SJCRH30 (cell line): Measurements from ENCODE around the gene HK3. TPM values are rescaled to one million over a fixed set of nuclear protein-coding genes. Genes with fewer than 3 reads are reported as not detected.

Source experiments
- DNase-seq, 2 experiments: peaks; one replicate each; pipeline ENCODE4 v3.0.0-alpha.2; 2015 to 2020
- H3K27ac ChIP-seq: fragments of 250-450 bp; sonication (Bioruptor Pico); 2 replicates; pipeline ENCODE4 v1.5.1; 2020; ENCODE audit warnings: mild to moderate bottlenecking, moderate library complexity
- H3K27me3 ChIP-seq: fragments of 250-450 bp; sonication (Bioruptor Pico); 2 replicates; pipeline ENCODE4 v1.5.1; 2020; ENCODE audit warnings: mild to moderate bottlenecking, moderate library complexity
- H3K36me3 ChIP-seq: fragments of 250-450 bp; sonication (Bioruptor Pico); 2 replicates; pipeline ENCODE4 v1.5.1; 2020; ENCODE audit warnings: mild to moderate bottlenecking, moderate library complexity
- H3K4me1 ChIP-seq: fragments of 250-450 bp; sonication (Bioruptor Pico); 2 replicates; pipeline ENCODE4 v1.5.1; 2020; ENCODE audit warnings: mild to moderate bottlenecking, moderate library complexity
- H3K4me3 ChIP-seq: fragments of 250-450 bp; sonication (Bioruptor Pico); 2 replicates; pipeline ENCODE4 v1.5.1; 2020; ENCODE audit warnings: mild to moderate bottlenecking, moderate library complexity
- H3K9me3 ChIP-seq: fragments of 250-450 bp; sonication (Bioruptor Pico); replicated peaks from 2 replicates; pipeline ENCODE4 v1.5.1; 2020; ENCODE audit warnings: mild to moderate bottlenecking, moderate library complexity
- total RNA-seq: library from RNA; depleted of rRNA; stranded (reverse); fragments of >200 nt; shearing (Covaris generic); gene quantifications from 2 replicates; pipeline ENCODE4 v1.2.3, GENCODE V29; 2014; rRNA removed

HK3 gene, protein sequence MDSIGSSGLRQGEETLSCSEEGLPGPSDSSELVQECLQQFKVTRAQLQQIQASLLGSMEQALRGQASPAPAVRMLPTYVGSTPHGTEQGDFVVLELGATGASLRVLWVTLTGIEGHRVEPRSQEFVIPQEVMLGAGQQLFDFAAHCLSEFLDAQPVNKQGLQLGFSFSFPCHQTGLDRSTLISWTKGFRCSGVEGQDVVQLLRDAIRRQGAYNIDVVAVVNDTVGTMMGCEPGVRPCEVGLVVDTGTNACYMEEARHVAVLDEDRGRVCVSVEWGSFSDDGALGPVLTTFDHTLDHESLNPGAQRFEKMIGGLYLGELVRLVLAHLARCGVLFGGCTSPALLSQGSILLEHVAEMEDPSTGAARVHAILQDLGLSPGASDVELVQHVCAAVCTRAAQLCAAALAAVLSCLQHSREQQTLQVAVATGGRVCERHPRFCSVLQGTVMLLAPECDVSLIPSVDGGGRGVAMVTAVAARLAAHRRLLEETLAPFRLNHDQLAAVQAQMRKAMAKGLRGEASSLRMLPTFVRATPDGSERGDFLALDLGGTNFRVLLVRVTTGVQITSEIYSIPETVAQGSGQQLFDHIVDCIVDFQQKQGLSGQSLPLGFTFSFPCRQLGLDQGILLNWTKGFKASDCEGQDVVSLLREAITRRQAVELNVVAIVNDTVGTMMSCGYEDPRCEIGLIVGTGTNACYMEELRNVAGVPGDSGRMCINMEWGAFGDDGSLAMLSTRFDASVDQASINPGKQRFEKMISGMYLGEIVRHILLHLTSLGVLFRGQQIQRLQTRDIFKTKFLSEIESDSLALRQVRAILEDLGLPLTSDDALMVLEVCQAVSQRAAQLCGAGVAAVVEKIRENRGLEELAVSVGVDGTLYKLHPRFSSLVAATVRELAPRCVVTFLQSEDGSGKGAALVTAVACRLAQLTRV
- 0.15 TPM in 1 of 2 replicates, not detected in the other for total RNA-seq

DNA sequence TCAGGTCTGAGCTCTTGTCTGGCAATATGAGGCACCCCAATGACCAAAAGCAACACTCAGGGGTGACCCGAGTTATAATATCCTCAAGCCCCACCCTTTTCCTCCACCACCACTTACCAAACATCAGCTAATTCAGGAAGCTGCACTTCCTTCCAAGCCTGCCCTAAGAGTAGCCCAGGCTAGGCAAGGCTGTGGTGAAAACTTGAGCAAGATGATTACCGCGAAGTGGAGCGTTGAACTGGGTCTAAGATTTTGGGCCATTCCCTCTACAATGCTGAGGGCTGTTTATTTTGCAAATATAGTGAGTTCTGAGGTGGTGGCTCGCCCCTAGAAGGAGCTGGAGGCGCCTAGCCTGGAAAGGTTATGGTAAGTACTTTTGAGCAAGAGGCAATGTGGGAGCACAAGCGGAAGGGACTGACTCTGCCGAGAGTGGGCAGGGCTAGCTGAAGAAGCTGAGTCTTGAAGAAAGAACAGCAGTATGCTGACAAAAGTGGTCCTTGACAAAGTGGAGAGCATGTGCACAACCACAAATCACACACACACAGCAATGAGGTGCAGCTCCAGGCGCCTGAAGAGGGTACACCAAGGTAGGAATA lies at the start of gene HK3:
TSS of gene HK3 (minus strand) at position 51 of the 596 bp plus-strand sequence. CDS start 3,187 bp downstream, outside the sequence.
- no peak for DNase-seq
- peaks cover 22% of the 10 kb centered on the region for H3K36me3 ChIP-seq
- H3K27me3 ChIP-seq: no peaks in the 10 kb centered on the region
- H3K4me1 ChIP-seq: peaks cover 3% of the 10 kb centered on the region; the same call in 1 of the 2 replicates
- H3K9me3 ChIP-seq: no peaks in the 10 kb centered on the region
- peak within 1 kb of the TSS; percentile 20 for H3K27ac ChIP-seq
- no peak within 1 kb of the TSS for H3K4me3 ChIP-seq

DNA sequence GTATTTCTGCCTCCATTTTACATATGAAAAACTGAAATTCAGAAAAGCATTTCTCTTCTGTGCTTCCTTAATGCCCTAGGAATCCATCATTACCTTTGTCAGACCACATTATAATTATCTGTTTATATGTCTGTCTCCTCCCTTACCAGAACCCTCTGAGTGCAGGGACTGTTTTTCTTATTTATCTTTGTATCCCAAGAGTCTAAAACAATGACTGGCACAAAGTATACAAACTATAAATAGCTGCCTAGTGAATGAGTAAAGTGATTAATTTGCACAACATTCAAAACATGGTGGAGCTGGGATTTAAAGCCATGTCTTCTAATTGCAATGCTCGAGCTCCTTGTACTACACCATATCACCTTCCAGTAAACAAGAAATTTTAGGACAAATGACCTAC lies 49.3 kb upstream of the HK3 start:
- Histone ChIP-seq H3K27ac (no peak overlapping the region), H3K4me1 (no peaks in the 10 kb centered on the region), H3K27me3 (no peaks in the 10 kb centered on the region), H3K4me3 (no peak overlapping the region), H3K9me3 (no peaks in the 10 kb centered on the region), H3K36me3 (peaks cover 65% of the 10 kb centered on the region)
- no peak for DNase-seq

DNA sequence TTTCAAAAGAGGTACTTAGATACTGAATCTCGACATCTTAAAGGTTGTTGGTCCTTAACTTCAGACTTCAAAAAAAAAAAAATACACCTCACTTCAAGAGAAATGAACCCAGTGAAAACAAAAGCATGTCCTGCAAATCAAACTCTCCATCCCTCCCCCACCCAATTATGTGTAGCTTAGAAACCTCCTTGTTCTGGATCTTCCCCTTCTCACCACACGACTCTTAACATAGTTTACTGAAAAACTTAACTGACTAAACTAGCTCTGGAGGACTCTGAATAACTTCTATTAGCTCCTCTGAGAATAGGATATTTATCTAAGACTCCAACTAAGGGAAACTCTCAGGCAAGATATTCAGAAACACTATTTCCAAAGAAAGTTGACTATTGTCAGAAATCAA lies 48.7 kb upstream of the HK3 start:
- Histone ChIP-seq H3K4me3 (no peak overlapping the region), H3K27ac (no peak overlapping the region), H3K36me3 (peaks cover 58% of the 10 kb centered on the region), H3K9me3 (no peaks in the 10 kb centered on the region), H3K4me1 (no peaks in the 10 kb centered on the region), H3K27me3 (no peaks in the 10 kb centered on the region)
- no peak for DNase-seq

DNA sequence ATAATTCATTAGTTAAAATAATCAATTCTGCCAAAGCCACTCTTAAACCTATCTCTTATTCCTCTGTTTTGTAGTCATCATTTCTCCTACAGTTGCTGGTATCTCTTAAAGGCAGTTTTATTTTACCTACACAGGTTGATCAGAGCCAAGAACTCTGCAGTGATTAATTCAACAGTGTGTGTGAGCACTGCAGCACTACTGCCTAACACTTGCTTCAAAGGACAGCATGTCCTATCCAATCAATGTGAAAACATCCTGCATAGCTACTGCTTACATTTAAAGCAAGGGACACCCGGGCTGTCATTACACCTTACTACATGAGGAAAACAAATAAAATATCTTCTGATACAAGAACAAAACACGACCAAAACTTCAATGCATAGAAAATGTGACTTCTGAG lies 45.1 kb upstream of the HK3 start:
- Histone ChIP-seq H3K4me3 (no peak overlapping the region), H3K4me1 (no peaks in the 10 kb centered on the region), H3K27me3 (no peaks in the 10 kb centered on the region), H3K9me3 (no peaks in the 10 kb centered on the region), H3K36me3 (peaks cover 57% of the 10 kb centered on the region), H3K27ac (no peak overlapping the region)
- DNase-seq: no peak

DNA sequence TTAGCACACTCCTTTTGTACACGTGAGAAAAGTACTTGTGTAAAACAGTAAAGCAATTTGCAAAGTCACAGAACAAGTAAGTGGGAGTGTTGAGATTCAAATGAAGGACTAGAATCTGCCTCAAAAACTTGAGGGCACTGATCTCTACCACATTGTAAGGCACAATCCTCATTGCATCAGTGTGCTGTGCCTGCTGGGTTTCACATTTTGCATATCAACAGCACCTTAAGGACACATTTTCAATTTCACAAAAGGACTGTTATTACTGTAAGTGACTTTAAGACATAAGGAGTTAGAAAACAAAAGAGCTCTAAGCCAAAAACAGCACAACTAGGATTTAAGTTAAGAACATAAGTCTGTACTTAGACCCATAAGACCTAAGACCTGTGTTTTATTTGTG lies 44.7 kb upstream of the HK3 start:
- no peaks in the 10 kb centered on the region for H3K4me1 ChIP-seq
- no peak overlapping the region for H3K27ac ChIP-seq
- no peak overlapping the region for H3K4me3 ChIP-seq
- no peak for DNase-seq
- H3K27me3 ChIP-seq: no peaks in the 10 kb centered on the region
- peaks cover 53% of the 10 kb centered on the region for H3K36me3 ChIP-seq
- no peaks in the 10 kb centered on the region for H3K9me3 ChIP-seq

DNA sequence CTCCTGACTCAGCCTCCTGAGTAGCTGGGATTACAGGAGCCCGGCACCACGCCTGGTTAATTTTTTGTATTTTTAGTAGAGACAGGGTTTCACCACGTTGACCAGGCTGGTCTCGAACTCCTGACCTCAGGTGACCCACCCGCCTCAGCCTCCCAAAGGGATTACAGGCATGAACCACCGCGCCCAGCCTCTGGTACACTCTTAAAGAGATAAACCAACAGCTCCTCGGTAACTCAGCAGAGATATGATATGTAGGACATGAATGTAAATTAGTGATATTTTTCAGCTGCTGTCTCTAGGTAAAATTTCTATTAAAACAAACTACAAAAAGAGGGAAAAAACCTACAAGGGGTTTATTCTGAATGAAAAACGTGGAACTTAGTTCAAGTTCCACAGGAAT lies 42.8 kb upstream of the HK3 start:
- no peaks in the 10 kb centered on the region for H3K4me1 ChIP-seq
- no peaks in the 10 kb centered on the region for H3K27me3 ChIP-seq
- H3K4me3 ChIP-seq: no peak overlapping the region
- no peak overlapping the region for H3K27ac ChIP-seq
- peaks cover 42% of the 10 kb centered on the region for H3K36me3 ChIP-seq
- no peak for DNase-seq
- H3K9me3 ChIP-seq: no peaks in the 10 kb centered on the region

DNA sequence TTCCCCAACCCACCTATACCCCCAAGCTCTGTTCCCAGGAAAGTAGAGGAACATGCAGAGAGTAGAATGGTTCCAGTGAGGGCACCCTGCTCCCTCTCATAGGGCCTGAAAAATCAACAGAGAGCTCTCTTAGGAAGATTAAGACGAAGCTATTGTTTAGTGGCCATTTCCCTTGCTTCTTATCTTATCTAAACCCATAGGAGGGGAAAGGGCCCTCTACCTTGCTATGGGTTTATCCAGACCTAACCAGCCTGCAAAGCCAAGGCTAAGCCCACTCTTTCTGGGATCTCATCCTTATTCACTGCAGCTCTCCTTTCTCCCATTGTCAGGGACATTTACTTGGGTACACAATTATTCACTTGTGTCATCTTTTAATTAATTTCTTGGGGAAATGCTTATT lies 39.3 kb upstream of the HK3 start:
- H3K9me3 ChIP-seq: no peaks in the 10 kb centered on the region
- no peaks in the 10 kb centered on the region for H3K4me1 ChIP-seq
- no peak overlapping the region for H3K4me3 ChIP-seq
- no peak overlapping the region for H3K27ac ChIP-seq
- H3K36me3 ChIP-seq: peaks cover 49% of the 10 kb centered on the region
- H3K27me3 ChIP-seq: no peaks in the 10 kb centered on the region
- DNase-seq: no peak

DNA sequence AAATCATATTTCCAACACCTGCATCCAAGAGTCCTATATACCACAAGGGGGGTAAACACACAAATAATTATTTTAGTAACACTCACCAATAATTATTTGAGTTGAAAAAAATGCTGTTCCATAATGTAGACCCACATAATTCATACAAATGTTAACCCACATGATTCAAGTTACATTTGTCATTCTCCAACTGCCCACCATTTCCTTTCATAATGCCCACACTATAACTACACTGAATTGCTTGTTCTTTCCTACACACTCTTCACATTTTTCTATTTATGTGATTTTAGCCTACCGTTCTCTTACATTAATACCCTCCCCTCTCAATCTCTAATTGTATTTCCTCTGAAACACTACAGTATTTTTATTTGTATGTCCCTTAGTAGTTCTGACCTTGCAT lies 35.9 kb upstream of the HK3 start:
- DNase-seq: no peak
- H3K27me3 ChIP-seq: no peaks in the 10 kb centered on the region
- no peaks in the 10 kb centered on the region for H3K9me3 ChIP-seq
- H3K27ac ChIP-seq: no peak overlapping the region
- H3K4me1 ChIP-seq: no peaks in the 10 kb centered on the region
- H3K4me3 ChIP-seq: no peak overlapping the region
- H3K36me3 ChIP-seq: peaks cover 42% of the 10 kb centered on the region

DNA sequence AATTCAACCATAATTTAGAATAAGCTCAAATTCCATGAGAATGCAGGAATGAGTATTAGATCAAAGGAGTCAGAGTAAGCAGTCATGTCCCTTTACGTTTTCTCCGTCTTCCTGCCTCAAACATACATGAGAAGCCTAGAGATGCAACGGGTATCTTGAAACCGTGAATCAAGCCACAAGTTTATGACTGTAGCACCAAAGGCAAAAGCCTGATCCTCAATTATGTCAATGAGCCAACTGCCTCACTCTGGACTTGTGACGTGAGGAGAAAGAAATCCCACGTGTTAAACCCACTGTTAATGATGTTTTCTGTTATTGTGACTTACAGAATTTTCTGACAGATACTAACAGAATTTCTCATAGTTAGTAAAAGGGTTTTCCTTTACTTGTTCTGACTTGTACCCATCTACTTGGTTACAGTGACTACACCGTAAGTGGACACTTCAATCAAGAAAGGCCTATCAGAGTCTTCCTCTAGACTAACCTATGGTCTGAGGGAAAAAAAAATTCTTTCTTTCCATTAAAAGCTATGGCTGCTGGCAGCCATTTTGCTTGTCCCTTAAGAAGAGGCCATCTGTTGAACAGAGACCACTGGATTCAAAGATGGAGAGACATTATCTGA lies 35.3 kb upstream of the HK3 start:
- no peaks in the 10 kb centered on the region for H3K27me3 ChIP-seq
- no peak overlapping the region for H3K4me3 ChIP-seq
- no peaks in the 10 kb centered on the region for H3K4me1 ChIP-seq
- H3K9me3 ChIP-seq: no peaks in the 10 kb centered on the region
- peaks cover 38% of the 10 kb centered on the region for H3K36me3 ChIP-seq
- no peak for DNase-seq
- no peak overlapping the region for H3K27ac ChIP-seq

DNA sequence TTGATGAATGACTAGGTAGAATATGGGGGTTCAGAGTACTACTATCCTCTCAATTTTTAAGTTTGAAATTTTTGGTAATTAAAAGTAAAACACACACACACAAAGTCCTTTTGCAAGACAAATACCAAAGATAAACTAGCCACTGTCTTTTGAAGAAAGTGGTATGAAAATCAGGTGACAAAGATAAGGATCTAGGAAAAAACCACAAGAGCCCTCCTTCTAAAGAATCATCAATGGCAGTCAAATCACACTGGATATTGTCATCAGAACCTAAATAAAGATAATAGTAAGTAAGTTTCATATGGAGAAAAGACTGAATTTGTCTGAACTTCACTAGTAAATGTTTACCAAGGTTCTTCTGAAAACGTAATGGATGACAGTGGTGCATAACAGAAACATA lies 30.5 kb upstream of the HK3 start:
- no peak overlapping the region for H3K4me3 ChIP-seq
- no peak overlapping the region for H3K27ac ChIP-seq
- H3K9me3 ChIP-seq: no peaks in the 10 kb centered on the region
- H3K27me3 ChIP-seq: no peaks in the 10 kb centered on the region
- no peaks in the 10 kb centered on the region for H3K4me1 ChIP-seq
- no peak for DNase-seq
- H3K36me3 ChIP-seq: peaks cover 28% of the 10 kb centered on the region

DNA sequence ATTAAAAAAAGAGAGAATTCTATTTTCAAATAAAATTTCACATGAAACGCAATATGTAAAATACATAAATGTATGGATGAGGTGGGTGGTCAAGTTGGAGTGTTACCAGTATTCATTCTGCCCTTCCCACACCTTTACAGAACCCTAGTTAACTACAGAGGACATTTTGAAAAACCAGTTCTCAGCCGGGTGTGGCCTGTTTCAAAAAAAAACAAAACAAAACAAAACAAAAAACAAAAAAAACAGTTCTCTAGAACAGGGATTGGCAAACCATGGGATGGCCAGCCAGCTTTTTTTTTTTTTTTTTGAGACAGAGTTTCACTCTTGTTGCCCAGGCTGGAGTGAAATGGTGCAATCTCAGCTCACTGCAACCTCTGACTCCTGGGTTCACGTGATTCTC lies 28.4 kb upstream of the HK3 start:
- H3K4me1 ChIP-seq: no peaks in the 10 kb centered on the region
- H3K9me3 ChIP-seq: no peaks in the 10 kb centered on the region
- H3K4me3 ChIP-seq: no peak overlapping the region
- H3K27me3 ChIP-seq: no peaks in the 10 kb centered on the region
- DNase-seq: no peak
- peaks cover 11% of the 10 kb centered on the region; the same call in 1 of the 2 replicates for H3K36me3 ChIP-seq
- H3K27ac ChIP-seq: no peak overlapping the region

DNA sequence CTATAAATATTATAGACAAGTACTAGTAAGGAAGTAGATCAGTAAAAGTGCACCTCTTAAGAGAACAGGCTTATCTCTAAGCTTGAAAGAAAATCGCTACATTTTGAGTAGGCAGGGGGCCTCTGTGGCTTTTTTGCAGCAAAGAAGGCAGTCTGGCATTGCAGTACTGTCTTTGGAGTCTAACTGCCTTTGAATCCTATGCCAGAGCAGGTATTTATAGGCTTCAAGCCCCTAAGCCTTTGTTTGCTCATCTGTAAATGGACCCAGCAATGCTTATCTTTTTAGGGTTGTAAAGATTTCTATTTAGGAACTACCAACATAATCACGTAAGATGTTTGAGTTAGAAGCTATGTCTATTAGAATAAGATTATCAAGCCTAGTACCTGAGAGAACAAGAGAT lies 23.7 kb upstream of the HK3 start:
- H3K4me1 ChIP-seq: no peaks in the 10 kb centered on the region
- no peak overlapping the region for H3K27ac ChIP-seq
- DNase-seq: no peak
- H3K27me3 ChIP-seq: no peaks in the 10 kb centered on the region
- no peaks in the 10 kb centered on the region for H3K9me3 ChIP-seq
- H3K36me3 ChIP-seq: peaks cover 9% of the 10 kb centered on the region; the same call in 1 of the 2 replicates
- no peak overlapping the region for H3K4me3 ChIP-seq

DNA sequence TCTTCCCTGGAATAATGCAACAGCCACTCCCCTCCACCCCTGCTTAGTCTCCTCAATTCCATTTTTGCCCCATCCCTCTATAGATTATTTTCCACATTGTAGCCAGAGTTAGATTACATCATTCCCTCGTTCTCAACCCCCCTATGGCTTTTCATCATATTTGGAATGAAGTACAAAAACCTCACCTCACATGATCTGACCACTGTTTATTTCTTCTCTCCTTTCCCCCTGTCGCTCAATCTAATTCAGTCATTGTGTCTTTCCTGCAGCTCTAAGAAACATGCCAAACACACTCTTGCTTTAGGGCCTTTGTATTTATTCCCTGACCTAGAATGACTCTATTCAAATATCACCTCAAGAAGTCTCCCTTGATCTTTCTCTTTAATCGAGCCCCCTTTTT lies 22.6 kb upstream of the HK3 start:
- Histone ChIP-seq H3K27ac (no peak overlapping the region), H3K4me3 (no peak overlapping the region), H3K36me3 (peaks cover 12% of the 10 kb centered on the region; the same call in 1 of the 2 replicates), H3K9me3 (no peaks in the 10 kb centered on the region), H3K4me1 (peaks cover under 1% of the 10 kb centered on the region), H3K27me3 (no peaks in the 10 kb centered on the region)
- no peak for DNase-seq

DNA sequence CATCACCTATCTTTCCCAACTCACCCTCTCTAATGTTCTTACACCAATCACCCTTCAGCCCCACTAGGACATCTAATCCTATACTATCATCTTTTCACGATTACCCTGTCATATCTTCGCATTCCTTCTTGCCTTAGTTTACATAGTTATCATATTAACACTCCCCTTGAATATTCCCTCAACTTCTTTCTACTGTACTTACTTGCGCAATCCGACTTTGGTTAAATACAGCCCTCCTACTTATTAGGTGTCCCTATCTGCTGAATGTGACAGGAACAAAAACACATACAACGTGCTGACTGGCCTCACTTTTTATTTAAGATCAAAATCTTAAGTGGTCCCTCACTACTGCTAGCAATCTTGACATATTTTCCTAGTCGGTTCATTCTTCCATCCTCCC lies 19.5 kb upstream of the HK3 start:
- H3K9me3 ChIP-seq: no peaks in the 10 kb centered on the region
- H3K27ac ChIP-seq: no peak overlapping the region
- no peaks in the 10 kb centered on the region for H3K27me3 ChIP-seq
- no peak for DNase-seq
- H3K36me3 ChIP-seq: peaks cover 14% of the 10 kb centered on the region; the same call in 1 of the 2 replicates
- peaks cover 9% of the 10 kb centered on the region for H3K4me1 ChIP-seq
- H3K4me3 ChIP-seq: no peak overlapping the region
